OCI-LY7 (cell line): ENCODE data around the gene GATAD2B. TPM values are rescaled to one million over a fixed set of nuclear protein-coding genes. Genes with fewer than 3 reads are reported as not detected.

Experiments used
- BruUV-seq: library from RNA; stranded (reverse); fragments of 400-500 nt; replicated peaks from 2 replicates; lab custom pipeline; 2021; lab: Mats Ljungman, UMichigan
- CTCF ChIA-PET: fragments of 300-600 bp; sonication (Branson Sonifier 250); formaldehyde crosslinking; loops from one replicate; lab custom pipeline; 2022; ENCODE audit warnings: antibody characterized with exemption; ENCODE audit not compliant: unreplicated experiment; lab: Charles Lee
- POLR2A ChIA-PET: fragments of 300-600 bp; sonication (Branson Sonifier 250); formaldehyde crosslinking; loops from one replicate; lab custom pipeline; 2022; ENCODE audit warnings: antibody characterized with exemption; lab: Charles Lee
- DNase-seq: peaks from one replicate; pipeline ENCODE4 v3.0.0-alpha.2; 2015; ENCODE audit warnings: low spot score
- H2AFZ ChIP-seq: fragments of 200-600 bp; sonication (generic), shearing (Covaris generic); 2 replicates; pipeline ENCODE4 v1.6.1; 2014; ENCODE audit warnings: mild to moderate bottlenecking, antibody characterized with exemption, low read length, moderate library complexity
- H3K27ac ChIP-seq: fragments of 200-600 bp; sonication (generic); 2 replicates; pipeline ENCODE4 v1.5.1; 2014; ENCODE audit warnings: mixed run types, low read depth, mild to moderate bottlenecking, moderate library complexity, low read length, inconsistent platforms; ENCODE audit not compliant: poor library complexity, severe bottlenecking
- H3K36me3 ChIP-seq: fragments of 200-600 bp; sonication (generic); 2 replicates; pipeline ENCODE4 v1.6.1; 2014; ENCODE audit warnings: mild to moderate bottlenecking, antibody characterized with exemption, low read length, moderate library complexity, mixed read lengths; ENCODE audit not compliant: insufficient read depth
- H3K4me1 ChIP-seq: fragments of 200-600 bp; sonication (generic); 2 replicates; pipeline ENCODE4 v1.5.1; 2014; ENCODE audit warnings: mild to moderate bottlenecking, low read length; ENCODE audit not compliant: insufficient read depth, poor library complexity, severe bottlenecking
- H3K4me2 ChIP-seq: fragments of 200-600 bp; sonication (generic); 2 replicates; pipeline ENCODE4 v1.6.1; 2014; ENCODE audit warnings: mild to moderate bottlenecking, low read length
- H3K4me3 ChIP-seq: fragments of 200-600 bp; sonication (generic); 2 replicates; pipeline ENCODE4 v1.5.1; 2014; ENCODE audit warnings: mild to moderate bottlenecking, low read depth, low read length; ENCODE audit not compliant: poor library complexity, severe bottlenecking
- H3K79me2 ChIP-seq: fragments of 200-600 bp; sonication (generic); 2 replicates; pipeline ENCODE4 v1.6.1; 2016; ENCODE audit warnings: low read depth, mild to moderate bottlenecking, low read length, moderate library complexity, mixed read lengths; ENCODE audit not compliant: insufficient read depth
- H3K9me2 ChIP-seq: fragments of 200-600 bp; sonication (generic); 2 replicates; pipeline ENCODE4 v1.6.1; 2016; ENCODE audit warnings: mild to moderate bottlenecking, low read length, mixed read lengths; ENCODE audit not compliant: insufficient read depth
- H3K9me3 ChIP-seq: fragments of 200-600 bp; sonication (generic); 2 replicates; pipeline ENCODE4 v1.6.1; 2014; ENCODE audit warnings: mild to moderate bottlenecking, mixed run types, low read length, mixed read lengths
- H4K20me1 ChIP-seq: fragments of 200-600 bp; sonication (generic); 2 replicates; pipeline ENCODE4 v1.6.1; 2014; ENCODE audit warnings: mild to moderate bottlenecking, antibody characterized with exemption, low read length, moderate library complexity, mixed read lengths; ENCODE audit not compliant: insufficient read depth
- EZH2phosphoT487 ChIP-seq: fragments of 200-600 bp; sonication (generic); IDR thresholded peaks from 2 replicates; pipeline ENCODE4 v1.6.1; 2018; ENCODE audit warnings: low read depth, borderline replicate concordance, mild to moderate bottlenecking, mixed run types, antibody characterized with exemption, low read length, moderate library complexity, mixed read lengths
- intact Hi-C: fragments of 100-400 bp; cut with micrococcal nuclease; formaldehyde crosslinking; loops from one replicate; pipeline ENCODE4 v1.10.0; 2022; ENCODE audit not compliant: unreplicated experiment
- total RNA-seq, 2 experiments: library from RNA; depleted of rRNA in 1 of 2; stranded (reverse); fragments of >200 nt in 1 of 2; shearing (Covaris generic) in 1 of 2; gene quantifications; 2 replicates each; pipeline ENCODE4 v1.2.3, GENCODE V29; 2014 to 2022
- TF ChIP-seq, protein P1 (sequence below): fragments of 200-600 bp; sonication (generic); conservative IDR thresholded peaks from 2 replicates; pipeline ENCODE4 v1.5.1; 2014; ENCODE audit warnings: mild to moderate bottlenecking, antibody characterized with exemption, low read length, moderate library complexity, mixed read lengths

GATAD2B gene
- total RNA-seq, 2 experiments from 2014 or later = 11.2 to 65.2 TPM

DNA sequence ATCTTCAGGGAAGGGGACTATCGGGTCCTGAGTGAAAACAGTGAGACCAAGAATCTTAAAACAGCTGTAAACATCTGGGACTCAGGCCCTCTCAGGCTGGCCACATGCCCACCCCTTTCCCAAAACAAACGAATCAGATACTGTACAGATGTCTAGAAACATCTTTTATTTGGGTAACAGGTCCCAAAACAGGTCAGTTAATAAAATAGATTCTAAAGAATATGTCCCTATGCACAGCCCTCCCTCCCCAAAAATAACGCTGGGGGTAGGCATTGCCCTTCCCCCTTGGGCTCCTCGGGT, 36.1 kb upstream of the GATAD2B start:
- POLR2A ChIA-PET = interaction anchor here (0.8 kb wide), 1 partner anchor 10 kb away, joined by 3 read pairs; no protein-coding TSS in a partner anchor
- Histone ChIP-seq H3K4me3 (peak overlapping the region; percentile 87), H2AFZ (no peak overlapping the region), H4K20me1 (peaks cover 15% of the 10 kb centered on the region), H3K9me2 (no peaks in the 10 kb centered on the region), H3K9me3 (no peaks in the 10 kb centered on the region), H3K79me2 (peaks cover 52% of the 10 kb centered on the region), H3K27ac (peak overlapping the region; percentile 14), H3K4me2 (peak overlapping the region; percentile 60), H3K36me3 (peaks cover 26% of the 10 kb centered on the region), H3K4me1 (peaks cover 44% of the 10 kb centered on the region)
- TF ChIP-seq, protein P1, sequence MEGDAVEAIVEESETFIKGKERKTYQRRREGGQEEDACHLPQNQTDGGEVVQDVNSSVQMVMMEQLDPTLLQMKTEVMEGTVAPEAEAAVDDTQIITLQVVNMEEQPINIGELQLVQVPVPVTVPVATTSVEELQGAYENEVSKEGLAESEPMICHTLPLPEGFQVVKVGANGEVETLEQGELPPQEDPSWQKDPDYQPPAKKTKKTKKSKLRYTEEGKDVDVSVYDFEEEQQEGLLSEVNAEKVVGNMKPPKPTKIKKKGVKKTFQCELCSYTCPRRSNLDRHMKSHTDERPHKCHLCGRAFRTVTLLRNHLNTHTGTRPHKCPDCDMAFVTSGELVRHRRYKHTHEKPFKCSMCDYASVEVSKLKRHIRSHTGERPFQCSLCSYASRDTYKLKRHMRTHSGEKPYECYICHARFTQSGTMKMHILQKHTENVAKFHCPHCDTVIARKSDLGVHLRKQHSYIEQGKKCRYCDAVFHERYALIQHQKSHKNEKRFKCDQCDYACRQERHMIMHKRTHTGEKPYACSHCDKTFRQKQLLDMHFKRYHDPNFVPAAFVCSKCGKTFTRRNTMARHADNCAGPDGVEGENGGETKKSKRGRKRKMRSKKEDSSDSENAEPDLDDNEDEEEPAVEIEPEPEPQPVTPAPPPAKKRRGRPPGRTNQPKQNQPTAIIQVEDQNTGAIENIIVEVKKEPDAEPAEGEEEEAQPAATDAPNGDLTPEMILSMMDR = no peak
- TF ChIP-seq EZH2phosphoT487 = no peak
- intact Hi-C loops = loop anchor here (1.0 kb wide), 1 partner anchor 13 kb away; the partner anchor contains the start of gene DENND4B
- no peak for DNase-seq
- no TSS peak for BruUV-seq
- CTCF ChIA-PET = no interaction called here

- Histone ChIP-seq H3K9me2 (no peaks in the 10 kb centered on the region), H3K9me3 (no peaks in the 10 kb centered on the region), H2AFZ (peak within 1 kb of the TSS; percentile 16; the same call in 1 of the 2 replicates), H3K4me1 (peaks cover 43% of the 10 kb centered on the region), H4K20me1 (peaks cover 18% of the 10 kb centered on the region), H3K36me3 (peaks cover 32% of the 10 kb centered on the region), H3K4me2 (peak within 1 kb of the TSS; percentile 97), H3K4me3 (peak within 1 kb of the TSS; percentile 87), H3K27ac (peak within 1 kb of the TSS; percentile 74), H3K79me2 (peaks cover 53% of the 10 kb centered on the region)
- no peak for TF ChIP-seq EZH2phosphoT487
- TF ChIP-seq, protein P1 = peak; percentile 37; the same call in 1 of the 2 replicates
- DNase-seq = peak; percentile 98
- CTCF ChIA-PET = no interaction called here
- no TSS peak for BruUV-seq
- POLR2A ChIA-PET = interaction anchor here (0.8 to 2.5 kb wide), 2 partner anchors 8 to 9 kb away, joined by 3 to 16 read pairs; partner anchors contain the start of gene CREB3L4
- intact Hi-C loops = loop anchor here (1.0 kb wide), 1 partner anchor 12 kb away; the partner anchor contains the start of gene DENND4B
Observed at GRCh38 chr1:153958111-153958960, 35.6 kb upstream of the GATAD2B start, which contains the start of gene CRTC2. Gene CRTC2 (minus strand): TSS chr1:153958612. CDS start chr1:153958497, 115 bp downstream.
